ENCODE data around the gene SCNN1G. TPM values are rescaled to one million over a fixed set of nuclear protein-coding genes. Genes with fewer than 3 reads are reported as not detected.

SCNN1G gene
- total and polyA plus RNA-seq, 9 of the 15 experiments (the other 6 are each of a cell fraction or from before 2014, with no cell fraction given) = not detected

DNA sequence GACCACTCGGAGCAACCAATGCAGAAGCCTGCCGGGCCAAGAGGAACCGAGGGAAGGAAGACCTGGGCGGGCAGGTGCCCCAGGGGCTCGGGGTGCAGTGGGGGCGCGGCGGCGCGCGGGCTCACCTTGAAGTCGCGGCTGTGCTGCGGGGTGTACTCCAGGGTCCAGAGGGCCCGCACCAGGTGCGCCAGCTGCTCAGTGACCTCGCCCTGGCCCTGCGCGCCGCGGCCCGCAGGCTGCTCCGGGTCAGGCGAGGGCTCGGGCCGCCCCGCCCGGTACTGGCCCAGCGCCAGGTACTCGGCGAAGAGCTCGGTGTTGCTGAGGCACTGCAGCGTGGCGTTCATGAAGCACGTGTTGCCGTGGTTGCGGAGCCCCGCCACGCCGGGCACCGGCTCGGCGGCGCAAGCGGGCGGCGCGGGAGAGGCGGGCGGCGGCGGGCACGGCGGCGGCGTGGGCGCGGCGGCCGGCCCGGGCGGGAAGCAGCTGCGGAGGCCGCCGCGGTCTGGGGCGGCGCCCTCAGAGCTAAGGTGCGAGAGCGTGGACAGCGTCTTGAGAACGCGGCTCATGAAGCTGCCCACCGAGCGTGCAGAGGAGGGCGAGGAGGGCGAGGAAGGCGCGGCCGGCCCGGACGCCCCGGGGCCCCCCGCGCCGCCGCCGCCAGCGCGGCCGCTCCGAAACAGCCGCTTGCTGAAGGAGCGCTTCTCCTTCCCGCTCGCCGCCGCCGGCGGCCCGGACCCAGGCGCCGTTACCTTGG lies 33.9 kb upstream of the SCNN1G start (continued):
- TF ChIP-seq, protein P1, sequence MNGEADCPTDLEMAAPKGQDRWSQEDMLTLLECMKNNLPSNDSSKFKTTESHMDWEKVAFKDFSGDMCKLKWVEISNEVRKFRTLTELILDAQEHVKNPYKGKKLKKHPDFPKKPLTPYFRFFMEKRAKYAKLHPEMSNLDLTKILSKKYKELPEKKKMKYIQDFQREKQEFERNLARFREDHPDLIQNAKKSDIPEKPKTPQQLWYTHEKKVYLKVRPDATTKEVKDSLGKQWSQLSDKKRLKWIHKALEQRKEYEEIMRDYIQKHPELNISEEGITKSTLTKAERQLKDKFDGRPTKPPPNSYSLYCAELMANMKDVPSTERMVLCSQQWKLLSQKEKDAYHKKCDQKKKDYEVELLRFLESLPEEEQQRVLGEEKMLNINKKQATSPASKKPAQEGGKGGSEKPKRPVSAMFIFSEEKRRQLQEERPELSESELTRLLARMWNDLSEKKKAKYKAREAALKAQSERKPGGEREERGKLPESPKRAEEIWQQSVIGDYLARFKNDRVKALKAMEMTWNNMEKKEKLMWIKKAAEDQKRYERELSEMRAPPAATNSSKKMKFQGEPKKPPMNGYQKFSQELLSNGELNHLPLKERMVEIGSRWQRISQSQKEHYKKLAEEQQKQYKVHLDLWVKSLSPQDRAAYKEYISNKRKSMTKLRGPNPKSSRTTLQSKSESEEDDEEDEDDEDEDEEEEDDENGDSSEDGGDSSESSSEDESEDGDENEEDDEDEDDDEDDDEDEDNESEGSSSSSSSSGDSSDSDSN (IDR thresholded peaks at IDR 0.05; ENCODE audit: borderline replicate concordance in 1 of 2, low read depth in 2 of 2, low read length in 2 of 2) = 0 out of 4 replicates have a peak, but pooled peaks of 1 of the 2 experiments have one; percentile 19
- TF ChIP-seq ZNF239 (CRISPR knock-in tag; IDR thresholded peaks at IDR 0.05) = no peak
- TF ChIP-seq SRSF1 (IDR thresholded peaks at IDR 0.05; ENCODE audit: low read depth, low read length) = no peak
- TF ChIP-seq, protein P2, sequence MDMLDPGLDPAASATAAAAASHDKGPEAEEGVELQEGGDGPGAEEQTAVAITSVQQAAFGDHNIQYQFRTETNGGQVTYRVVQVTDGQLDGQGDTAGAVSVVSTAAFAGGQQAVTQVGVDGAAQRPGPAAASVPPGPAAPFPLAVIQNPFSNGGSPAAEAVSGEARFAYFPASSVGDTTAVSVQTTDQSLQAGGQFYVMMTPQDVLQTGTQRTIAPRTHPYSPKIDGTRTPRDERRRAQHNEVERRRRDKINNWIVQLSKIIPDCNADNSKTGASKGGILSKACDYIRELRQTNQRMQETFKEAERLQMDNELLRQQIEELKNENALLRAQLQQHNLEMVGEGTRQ (CRISPR knock-in tag; IDR thresholded peaks at IDR 0.05) = peak; percentile 1; the same call in 1 of the 2 replicates
- no peak for TF ChIP-seq ASH1L (IDR thresholded peaks at IDR 0.05; ENCODE audit: borderline replicate concordance, low read depth, partially characterized antibody)
- no peak for TF ChIP-seq HEY1 (CRISPR knock-in tag; IDR thresholded peaks at IDR 0.05; ENCODE audit: borderline replicate concordance)
- peak; percentile 6 for TF ChIP-seq ZNF589 (CRISPR knock-in tag; IDR thresholded peaks at IDR 0.05; ENCODE audit: low read depth)
- no peak for TF ChIP-seq CHD2 (IDR thresholded peaks at IDR 0.05; ENCODE audit: low read depth, low read length)
- no peak for TF ChIP-seq NEUROD1 (IDR thresholded peaks at IDR 0.05; ENCODE audit: borderline replicate concordance, low read depth, low read length, partially characterized antibody)
- TF ChIP-seq, protein P3, sequence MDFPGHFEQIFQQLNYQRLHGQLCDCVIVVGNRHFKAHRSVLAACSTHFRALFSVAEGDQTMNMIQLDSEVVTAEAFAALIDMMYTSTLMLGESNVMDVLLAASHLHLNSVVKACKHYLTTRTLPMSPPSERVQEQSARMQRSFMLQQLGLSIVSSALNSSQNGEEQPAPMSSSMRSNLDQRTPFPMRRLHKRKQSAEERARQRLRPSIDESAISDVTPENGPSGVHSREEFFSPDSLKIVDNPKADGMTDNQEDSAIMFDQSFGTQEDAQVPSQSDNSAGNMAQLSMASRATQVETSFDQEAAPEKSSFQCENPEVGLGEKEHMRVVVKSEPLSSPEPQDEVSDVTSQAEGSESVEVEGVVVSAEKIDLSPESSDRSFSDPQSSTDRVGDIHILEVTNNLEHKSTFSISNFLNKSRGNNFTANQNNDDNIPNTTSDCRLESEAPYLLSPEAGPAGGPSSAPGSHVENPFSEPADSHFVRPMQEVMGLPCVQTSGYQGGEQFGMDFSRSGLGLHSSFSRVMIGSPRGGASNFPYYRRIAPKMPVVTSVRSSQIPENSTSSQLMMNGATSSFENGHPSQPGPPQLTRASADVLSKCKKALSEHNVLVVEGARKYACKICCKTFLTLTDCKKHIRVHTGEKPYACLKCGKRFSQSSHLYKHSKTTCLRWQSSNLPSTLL (IDR thresholded peaks at IDR 0.05) = no peak
- TF ChIP-seq ZNF274 (IDR thresholded peaks at IDR 0.05; ENCODE audit: borderline replicate concordance, low read depth, low read length) = no peak
- no peak for TF ChIP-seq ZNF316 (IDR thresholded peaks at IDR 0.05)
- no peak for TF ChIP-seq NR2C1 (IDR thresholded peaks at IDR 0.05)
- TF ChIP-seq NR2C1 (tag; IDR thresholded peaks at IDR 0.05) = no peak
- TF ChIP-seq ZNF561 (CRISPR knock-in tag; conservative IDR thresholded peaks at IDR 0.05) = no peak
- TF ChIP-seq HCFC1 (IDR thresholded peaks at IDR 0.05; ENCODE audit: low read depth, low read length) = no peak
- no peak for TF ChIP-seq BACH1 (tag; IDR thresholded peaks at IDR 0.05)
- no peak for TF ChIP-seq ZNF384 (IDR thresholded peaks at IDR 0.05; ENCODE audit: low read depth, low read length)
- no peak for TF ChIP-seq PYGO2 (tag; IDR thresholded peaks at IDR 0.05)
- TF ChIP-seq SRF (CRISPR knock-in tag; IDR thresholded peaks at IDR 0.05) = no peak
- TF ChIP-seq, protein P4, sequence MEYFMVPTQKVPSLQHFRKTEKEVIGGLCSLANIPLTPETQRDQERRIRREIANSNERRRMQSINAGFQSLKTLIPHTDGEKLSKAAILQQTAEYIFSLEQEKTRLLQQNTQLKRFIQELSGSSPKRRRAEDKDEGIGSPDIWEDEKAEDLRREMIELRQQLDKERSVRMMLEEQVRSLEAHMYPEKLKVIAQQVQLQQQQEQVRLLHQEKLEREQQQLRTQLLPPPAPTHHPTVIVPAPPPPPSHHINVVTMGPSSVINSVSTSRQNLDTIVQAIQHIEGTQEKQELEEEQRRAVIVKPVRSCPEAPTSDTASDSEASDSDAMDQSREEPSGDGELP (CRISPR knock-in tag; IDR thresholded peaks at IDR 0.05; ENCODE audit: borderline replicate concordance) = no peak; the same call in 1 of the 2 replicates
- no peak for TF ChIP-seq ZKSCAN1 (IDR thresholded peaks at IDR 0.05; ENCODE audit: low read depth, low read length)
- no peak for TF ChIP-seq PTRF (tag; IDR thresholded peaks at IDR 0.05)
